CD4-positive, alpha-beta memory T cell (primary cell): ENCODE data around the gene IL36G. TPM values are rescaled to one million over a fixed set of nuclear protein-coding genes. Genes with fewer than 3 reads are reported as not detected.
A peak's percentile ranks its signal among the peaks of the same experiment; 100 is the strongest.

Experiments used
- CTCF ChIA-PET: fragments of 350-600 bp; sonication (Branson Sonifier 250); formaldehyde crosslinking; loops from one replicate; lab custom pipeline; 2021; ENCODE audit warnings: inconsistent platforms; ENCODE audit not compliant: partially characterized antibody; lab: Charles Lee
- POLR2A ChIA-PET: fragments of 350-600 bp; sonication (Branson Sonifier 250); formaldehyde crosslinking; loops from one replicate; lab custom pipeline; 2021; ENCODE audit not compliant: partially characterized antibody; lab: Charles Lee
- DNase-seq, 5 donors: peaks; one replicate each; pipeline versions ENCODE4 v3.0.0 to v3.0.0-alpha.2; 2020 to 2022; ENCODE audit warnings: mixed read lengths in 1 of 5
- H3K27ac ChIP-seq: one replicate; pipeline ENCODE4 v1.7.0; 2013; ENCODE audit warnings: low read depth, low read length
- H3K27me3 ChIP-seq: 2 replicates; pipeline ENCODE4 v1.7.0; 2013; ENCODE audit warnings: mild to moderate bottlenecking, low read length, moderate library complexity; ENCODE audit not compliant: insufficient read depth
- H3K36me3 ChIP-seq: 2 replicates; pipeline ENCODE4 v1.7.0; 2013; ENCODE audit warnings: mild to moderate bottlenecking, low read length, moderate library complexity; ENCODE audit not compliant: insufficient read depth
- H3K4me1 ChIP-seq: 2 replicates; pipeline ENCODE4 v1.7.0; 2013; ENCODE audit warnings: mild to moderate bottlenecking, low read length, moderate library complexity; ENCODE audit not compliant: insufficient read depth
- H3K4me3 ChIP-seq, 2 donors: one replicate each; pipeline ENCODE4 v1.7.0; 2013; ENCODE audit warnings: low read length in 2 of 2, mild to moderate bottlenecking in 1 of 2
- H3K9me3 ChIP-seq, 2 donors: one replicate each; pipeline ENCODE4 v1.7.0; 2013; ENCODE audit warnings: low read length in 2 of 2, control low read depth in 1 of 2; ENCODE audit not compliant: control insufficient read depth in 1 of 2
- H3K27ac Mint-ChIP-seq, 7 donors: one replicate each; pipeline ENCODE4 v1.8.0; 2020 to 2021; ENCODE audit warnings: mixed read lengths in 7 of 7, mild to moderate bottlenecking in 6 of 7, inconsistent platforms in 3 of 7, moderate library complexity in 3 of 7
- H3K27me3 Mint-ChIP-seq, 2 donors: one replicate each; pipeline ENCODE4 v1.8.0; 2020 to 2021; ENCODE audit warnings: mixed read lengths in 2 of 2
- H3K36me3 Mint-ChIP-seq, 2 donors: one replicate each; pipeline ENCODE4 v1.8.0; 2020 to 2021; ENCODE audit warnings: mixed read lengths in 2 of 2, inconsistent platforms in 1 of 2, mild to moderate bottlenecking in 1 of 2
- H3K4me1 Mint-ChIP-seq, 4 donors: one replicate each; pipeline ENCODE4 v1.8.0; 2020 to 2021; ENCODE audit warnings: mixed read lengths in 4 of 4, mild to moderate bottlenecking in 1 of 4
- H3K4me3 Mint-ChIP-seq, 8 donors: one replicate each; pipeline ENCODE4 v1.8.0; 2020 to 2021; ENCODE audit warnings: mixed read lengths in 8 of 8, mild to moderate bottlenecking in 7 of 8, moderate library complexity in 6 of 8, inconsistent platforms in 3 of 8
- H3K9me3 Mint-ChIP-seq, 8 donors: one replicate each; pipeline ENCODE4 v1.8.0; 2020 to 2021; ENCODE audit warnings: mixed read lengths in 8 of 8, mild to moderate bottlenecking in 5 of 8, inconsistent platforms in 3 of 8, moderate library complexity in 1 of 8
- intact Hi-C: fragments of 100-400 bp; cut with micrococcal nuclease; formaldehyde crosslinking; loops from one replicate; pipeline ENCODE4 v1.15.1; 2023
- polyA plus RNA-seq, 2 donors: library from polyadenylated mRNA; unstranded; fragments of 300-500 nt; fragmentation: Illumina TruSeq; gene quantifications; one replicate each; pipeline ENCODE4 v1.2.3, GENCODE V29; 2021
- total RNA-seq, 2 experiments: library from RNA; stranded (reverse); gene quantifications; one replicate each; pipeline ENCODE4 v1.2.3, GENCODE V29; 2021

The IL36G gene
- total and polyA plus RNA-seq, 4 experiments from 2014 or later = not detected

DNA sequence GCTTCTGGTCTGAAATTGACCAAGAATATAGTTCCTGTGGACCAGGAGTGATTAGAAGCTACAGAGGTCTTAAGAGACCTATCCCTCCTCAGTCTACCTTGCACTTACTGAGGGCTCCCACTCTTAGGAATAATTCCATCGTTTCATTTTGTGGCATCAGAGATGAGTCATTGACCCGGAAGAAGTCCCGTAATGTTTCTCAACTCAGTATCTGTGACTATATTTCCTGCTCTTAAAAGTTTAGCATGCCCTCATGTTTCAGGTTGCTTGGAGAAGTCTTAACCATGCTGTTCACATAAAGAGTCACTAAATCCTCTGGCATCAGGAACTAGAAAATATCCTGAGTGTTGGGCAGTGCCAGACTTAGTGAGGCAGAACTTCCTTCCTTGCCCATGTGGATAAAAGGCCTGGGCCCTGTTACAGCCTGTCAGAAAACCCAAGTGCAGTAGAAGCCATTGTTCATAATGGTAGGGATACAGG is 27.3 kb downstream of the IL36G start, which contains the start of gene IL36A:
TSS of gene IL36A (plus strand) at position 430 of the 480 bp plus-strand sequence. CDS start 413 bp downstream, outside the sequence.
- Mint-ChIP-seq H3K27me3 (no peaks in the 10 kb centered on the region), H3K27ac (peak within 1 kb of the TSS in 1 of 7 donors; percentile 27), H3K36me3 (peaks cover 12 to 14% of the 10 kb centered on the region in 2 donors), H3K4me1 (peaks cover 0 to 2% (median 0%) of the 10 kb centered on the region in 4 donors), H3K4me3 (no peak within 1 kb of the TSS), H3K9me3 (peaks cover 0 to 18% (median 16%) of the 10 kb centered on the region in 8 donors)
- Histone ChIP-seq H3K27me3 (no peaks in the 10 kb centered on the region), H3K4me3 (no peak within 1 kb of the TSS), H3K36me3 (no peaks in the 10 kb centered on the region), H3K27ac (no peak within 1 kb of the TSS), H3K4me1 (no peaks in the 10 kb centered on the region), H3K9me3 (peaks cover 0 to 10% of the 10 kb centered on the region in 2 donors)
- ChIA-PET POLR2A (no interaction called here), CTCF (no interaction called here)
- DNase-seq = no peak
- intact Hi-C loops = no loop called here

DNA sequence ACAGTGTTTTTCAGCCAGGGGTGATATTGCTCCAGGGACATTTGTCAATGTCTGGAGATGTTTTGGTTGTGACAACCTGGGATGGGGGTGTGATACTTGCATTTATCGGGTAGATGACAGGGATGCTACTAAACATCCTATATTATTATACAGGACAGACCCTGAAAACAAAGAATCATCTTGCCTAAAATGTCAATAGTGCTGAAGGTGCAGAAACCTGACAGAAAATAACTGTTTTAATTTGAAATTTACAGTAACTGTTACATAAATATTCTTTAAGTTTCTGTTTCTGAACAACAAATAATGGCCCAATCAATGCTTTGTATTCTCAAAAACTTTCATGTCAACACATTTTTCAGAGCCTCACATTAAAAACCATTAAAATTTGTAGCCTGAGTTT is 29.4 kb downstream of the IL36G start:
- Mint-ChIP-seq H3K4me3 (no peak overlapping the region), H3K36me3 (no peaks in the 10 kb centered on the region), H3K27ac (no peak overlapping the region), H3K4me1 (peaks cover 0 to 2% (median 0%) of the 10 kb centered on the region in 4 donors), H3K9me3 (peaks cover 0 to under 1% (median 0%) of the 10 kb centered on the region in 8 donors), H3K27me3 (no peaks in the 10 kb centered on the region)
- ChIA-PET POLR2A (no interaction called here), CTCF (no interaction called here)
- no peak overlapping the region for H3K4me3 ChIP-seq
- DNase-seq = no peak
- no peaks in the 10 kb centered on the region for H3K4me1 ChIP-seq
- no peaks in the 10 kb centered on the region for H3K36me3 ChIP-seq
- no peaks in the 10 kb centered on the region for H3K9me3 ChIP-seq
- H3K27ac ChIP-seq = no peak overlapping the region
- no peaks in the 10 kb centered on the region for H3K27me3 ChIP-seq
- intact Hi-C loops = no loop called here

DNA sequence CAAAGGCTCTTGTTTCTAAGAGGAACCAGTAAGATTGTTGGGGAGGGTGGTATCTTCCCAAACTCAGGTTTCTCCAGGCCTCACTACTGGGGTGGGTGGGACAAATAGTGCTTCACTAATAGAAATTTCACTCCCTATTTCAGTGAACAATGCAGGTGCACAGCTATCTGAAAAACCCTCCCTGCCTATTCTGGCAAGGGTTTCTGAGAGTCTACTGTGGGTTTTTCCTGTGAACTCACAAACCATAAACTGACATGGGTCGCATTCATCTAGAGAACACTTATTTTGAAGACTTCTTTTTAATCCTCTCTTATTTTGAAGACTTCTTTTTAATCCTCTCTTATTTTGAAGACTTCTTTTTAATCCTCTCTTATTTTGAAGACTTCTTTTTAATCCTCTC is 31.8 kb downstream of the IL36G start:
- Mint-ChIP-seq H3K4me1 (peaks cover 0 to 2% (median 0%) of the 10 kb centered on the region in 4 donors), H3K27ac (no peak overlapping the region), H3K27me3 (peaks cover 0 to 3% of the 10 kb centered on the region in 2 donors), H3K9me3 (no peaks in the 10 kb centered on the region), H3K36me3 (no peaks in the 10 kb centered on the region), H3K4me3 (no peak overlapping the region)
- H3K36me3 ChIP-seq = no peaks in the 10 kb centered on the region
- H3K27ac ChIP-seq = no peak overlapping the region
- no peaks in the 10 kb centered on the region for H3K4me1 ChIP-seq
- ChIA-PET CTCF (no interaction called here), POLR2A (no interaction called here)
- H3K27me3 ChIP-seq = no peaks in the 10 kb centered on the region
- DNase-seq = no peak
- intact Hi-C loops = no loop called here
- no peak overlapping the region for H3K4me3 ChIP-seq
- no peaks in the 10 kb centered on the region for H3K9me3 ChIP-seq

DNA sequence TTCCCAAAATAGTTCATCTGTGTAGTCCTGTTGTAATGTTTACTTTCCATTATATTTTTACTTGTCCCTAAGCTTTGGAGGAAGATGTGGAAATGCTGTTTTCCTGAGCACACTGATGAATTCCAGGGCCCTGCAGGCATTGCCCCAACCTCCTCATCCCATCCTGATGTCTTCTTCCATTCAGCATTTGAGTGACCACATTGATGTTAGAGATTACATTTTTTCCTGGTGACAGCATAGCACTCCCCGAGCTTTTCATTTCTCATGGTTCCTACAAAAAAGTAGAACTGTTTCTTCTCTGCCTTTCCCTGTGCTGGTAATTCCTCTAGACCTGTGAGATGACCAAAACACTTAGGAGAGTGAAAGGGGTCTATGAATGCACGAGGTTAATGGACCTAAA is 32.3 kb downstream of the IL36G start:
- H3K4me3 Mint-ChIP-seq = no peak overlapping the region
- Histone ChIP-seq H3K4me3 (no peak overlapping the region), H3K27me3 (no peaks in the 10 kb centered on the region), H3K27ac (no peak overlapping the region), H3K36me3 (no peaks in the 10 kb centered on the region), H3K9me3 (no peaks in the 10 kb centered on the region), H3K4me1 (no peaks in the 10 kb centered on the region)
- H3K27ac Mint-ChIP-seq = peak overlapping the region in 2 of 7 donors; percentile 1 to 72
- ChIA-PET POLR2A (no interaction called here), CTCF (no interaction called here)
- DNase-seq = no peak
- peaks cover 0 to 2% (median 0%) of the 10 kb centered on the region in 4 donors for H3K4me1 Mint-ChIP-seq
- H3K9me3 Mint-ChIP-seq = no peaks in the 10 kb centered on the region
- H3K36me3 Mint-ChIP-seq = no peaks in the 10 kb centered on the region
- H3K27me3 Mint-ChIP-seq = peaks cover 0 to 7% of the 10 kb centered on the region in 2 donors
- intact Hi-C loops = no loop called here

DNA sequence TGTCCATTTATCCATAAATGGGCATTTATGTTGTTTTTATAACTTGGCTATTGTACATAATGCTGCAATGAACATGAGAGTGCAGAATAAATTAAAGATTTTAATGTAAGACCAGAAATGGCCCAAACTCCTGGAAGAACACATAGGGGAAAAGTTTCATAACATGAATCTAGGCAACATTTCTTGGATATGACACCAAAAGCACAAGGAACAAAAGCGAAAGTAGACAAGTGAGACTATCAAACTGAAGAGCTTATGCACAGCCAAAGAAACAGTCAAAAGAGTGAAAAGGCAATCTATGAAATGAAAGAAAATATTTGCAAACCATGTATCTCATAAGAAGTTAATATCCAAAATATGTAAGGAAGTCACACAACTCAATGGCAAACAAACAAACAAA is 33.3 kb downstream of the IL36G start:
- DNase-seq = no peak
- Mint-ChIP-seq H3K4me1 (peaks cover 0 to 3% (median under 1%) of the 10 kb centered on the region in 4 donors), H3K27me3 (peaks cover 0 to 7% of the 10 kb centered on the region in 2 donors), H3K9me3 (no peaks in the 10 kb centered on the region), H3K27ac (no peak overlapping the region), H3K4me3 (no peak overlapping the region), H3K36me3 (no peaks in the 10 kb centered on the region)
- POLR2A ChIA-PET = no interaction called here
- intact Hi-C loops = no loop called here
- Histone ChIP-seq H3K36me3 (no peaks in the 10 kb centered on the region), H3K27ac (no peak overlapping the region), H3K9me3 (no peaks in the 10 kb centered on the region), H3K27me3 (no peaks in the 10 kb centered on the region), H3K4me3 (no peak overlapping the region), H3K4me1 (peaks cover 4% of the 10 kb centered on the region)
- CTCF ChIA-PET = no interaction called here

DNA sequence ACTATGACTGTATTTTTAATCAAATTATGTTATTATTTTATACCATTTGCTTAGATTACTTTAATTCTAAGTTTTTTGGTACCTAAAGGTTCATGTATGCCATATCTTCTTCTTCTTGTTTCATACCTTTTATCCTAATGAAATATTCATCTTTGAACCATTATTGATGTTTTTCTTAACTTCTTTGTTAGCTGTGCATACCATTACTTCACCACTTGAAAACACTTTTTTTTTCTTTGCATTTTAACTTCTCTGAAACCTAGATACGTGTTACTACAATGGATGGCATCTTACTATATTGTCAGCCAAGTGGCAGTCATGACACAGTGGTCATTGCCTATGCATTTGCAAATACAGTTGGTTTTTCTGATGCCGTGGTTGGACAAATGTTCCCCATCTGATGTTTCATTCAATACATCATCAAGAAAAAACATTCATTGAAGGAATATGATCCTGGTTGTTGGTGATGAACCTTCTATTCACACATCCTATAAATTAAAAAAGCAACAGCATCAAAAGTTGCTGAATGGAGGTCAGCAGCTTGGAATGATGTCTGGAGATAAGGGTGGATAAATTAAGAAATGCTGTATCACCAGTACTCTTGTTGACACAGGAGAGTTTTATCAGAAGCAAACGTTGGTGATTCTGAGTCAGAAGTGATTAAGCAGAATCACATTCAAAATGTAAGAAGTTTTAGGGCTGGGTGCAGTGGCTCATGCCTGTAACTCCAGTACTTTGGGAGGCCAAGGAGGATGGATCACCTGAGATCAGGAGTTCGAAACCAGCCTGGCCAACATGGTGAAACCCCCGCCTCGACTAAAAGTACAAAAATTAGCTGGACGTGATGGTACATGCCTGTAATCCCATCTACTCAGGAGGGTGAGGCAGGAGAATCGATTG is 34.9 kb downstream of the IL36G start:
- Mint-ChIP-seq H3K27ac (peak overlapping the region in 1 of 7 donors; percentile 7), H3K27me3 (peaks cover 2 to 10% of the 10 kb centered on the region in 2 donors), H3K36me3 (no peaks in the 10 kb centered on the region), H3K4me3 (no peak overlapping the region), H3K9me3 (peaks cover 0 to 2% (median 0%) of the 10 kb centered on the region in 8 donors), H3K4me1 (peaks cover 0 to 7% (median under 1%) of the 10 kb centered on the region in 4 donors)
- no peaks in the 10 kb centered on the region for H3K9me3 ChIP-seq
- no peaks in the 10 kb centered on the region for H3K27me3 ChIP-seq
- peaks cover 4% of the 10 kb centered on the region for H3K4me1 ChIP-seq
- no peak overlapping the region for H3K4me3 ChIP-seq
- DNase-seq = no peak
- no peaks in the 10 kb centered on the region for H3K36me3 ChIP-seq
- CTCF ChIA-PET = no interaction called here
- POLR2A ChIA-PET = no interaction called here
- no peak overlapping the region for H3K27ac ChIP-seq
- intact Hi-C loops = no loop called here

DNA sequence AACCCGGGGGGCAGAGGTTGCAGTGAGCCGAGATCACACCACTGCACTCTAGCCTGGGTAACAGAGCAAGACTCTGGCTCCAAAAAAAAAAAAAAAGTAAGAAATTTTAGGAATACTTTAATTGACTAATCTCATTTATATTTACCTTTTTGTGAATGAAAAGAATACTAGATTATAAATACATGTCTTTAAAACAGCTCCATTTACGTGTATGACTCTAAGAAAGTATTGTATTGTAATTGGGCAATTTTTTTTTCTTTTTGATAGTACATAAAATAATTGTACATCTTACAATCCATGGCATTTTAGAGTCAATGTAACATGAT is 35.5 kb downstream of the IL36G start:
- Histone ChIP-seq H3K4me3 (no peak overlapping the region), H3K9me3 (no peaks in the 10 kb centered on the region), H3K27me3 (no peaks in the 10 kb centered on the region), H3K36me3 (no peaks in the 10 kb centered on the region), H3K27ac (no peak overlapping the region), H3K4me1 (peaks cover 4% of the 10 kb centered on the region)
- intact Hi-C loops = no loop called here
- Mint-ChIP-seq H3K4me3 (no peak overlapping the region), H3K9me3 (peaks cover 0 to 6% (median under 1%) of the 10 kb centered on the region in 8 donors), H3K4me1 (peaks cover 0 to 7% (median under 1%) of the 10 kb centered on the region in 4 donors), H3K27me3 (peaks cover 5 to 13% of the 10 kb centered on the region in 2 donors), H3K27ac (no peak overlapping the region), H3K36me3 (no peaks in the 10 kb centered on the region)
- ChIA-PET CTCF (no interaction called here), POLR2A (no interaction called here)
- no peak for DNase-seq
